ENCODE measurements around the gene ASXL2.
"Not testable (repeated sequence)": the region's sequence is repeated elsewhere in the genome, so short reads cannot be mapped to it uniquely, and the experiment has no call there.

ASXL2 gene

GRCh38 chr2:25887624-25888242, 9.4 kb upstream of the ASXL2 start:
- no peak for DNase-seq

GRCh38 chr2:25885933-25886332, 7.6 kb upstream of the ASXL2 start:
- no peak for DNase-seq

- no peak for DNase-seq
These were observed 3.5 kb upstream of the ASXL2 start for GRCh38 chr2:25881764-25882163.

- no peak for DNase-seq
These were observed 945 bp upstream of the ASXL2 start for GRCh38 chr2:25879133-25879730.

- DNase-seq, result peak; percentile 46
These were observed 591 bp downstream of the ASXL2 start for GRCh38 chr2:25877431-25878360.

GRCh38 chr2:25872134-25872533, 6.2 kb downstream of the ASXL2 start:
- no peak for DNase-seq

GRCh38 chr2:25867396-25868003, 10.8 kb downstream of the ASXL2 start:
- DNase-seq, result no peak

GRCh38 chr2:25856377-25856776, 21.9 kb downstream of the ASXL2 start:
- DNase-seq, result no peak

- DNase-seq, result no peak
These were observed 23.2 kb downstream of the ASXL2 start for GRCh38 chr2:25855065-25855464.

GRCh38 chr2:25854613-25855012, 23.7 kb downstream of the ASXL2 start:
- DNase-seq, result no peak

GRCh38 chr2:25853038-25853638, 25.1 kb downstream of the ASXL2 start:
- no peak for DNase-seq

GRCh38 chr2:25851740-25852503, 26.4 kb downstream of the ASXL2 start:
- DNase-seq, result no peak

- not testable (repeated sequence) for DNase-seq
These were observed 27.9 kb downstream of the ASXL2 start for GRCh38 chr2:25850400-25850799.

- DNase-seq, result not testable (repeated sequence)
These were observed 28.9 kb downstream of the ASXL2 start for GRCh38 chr2:25849350-25849749.

- DNase-seq, result no peak
These were observed 32.3 kb downstream of the ASXL2 start for GRCh38 chr2:25845843-25846505.

GRCh38 chr2:25844089-25844488, 34.2 kb downstream of the ASXL2 start:
- no peak for DNase-seq

GRCh38 chr2:25842155-25842554, 36.1 kb downstream of the ASXL2 start:
- DNase-seq, result no peak

- DNase-seq, result no peak
These were observed 40.0 kb downstream of the ASXL2 start for GRCh38 chr2:25838152-25838756.

GRCh38 chr2:25835906-25836305, 42.4 kb downstream of the ASXL2 start:
- DNase-seq, result no peak

- DNase-seq, result no peak
These were observed 44.7 kb downstream of the ASXL2 start for GRCh38 chr2:25833566-25833965.

- no peak for DNase-seq
These were observed 45.4 kb downstream of the ASXL2 start for GRCh38 chr2:25832897-25833296.
